HG03066 (cell line): ENCODE data around the gene TXNDC2.

Experiments
- ATAC-seq: cut with Tn5 transposase; IDR thresholded peaks from one replicate; pipeline ENCODE4 v1.9.1; 2021; ENCODE audit warnings: low read depth; ENCODE audit not compliant: unreplicated experiment

TXNDC2 gene

DNA sequence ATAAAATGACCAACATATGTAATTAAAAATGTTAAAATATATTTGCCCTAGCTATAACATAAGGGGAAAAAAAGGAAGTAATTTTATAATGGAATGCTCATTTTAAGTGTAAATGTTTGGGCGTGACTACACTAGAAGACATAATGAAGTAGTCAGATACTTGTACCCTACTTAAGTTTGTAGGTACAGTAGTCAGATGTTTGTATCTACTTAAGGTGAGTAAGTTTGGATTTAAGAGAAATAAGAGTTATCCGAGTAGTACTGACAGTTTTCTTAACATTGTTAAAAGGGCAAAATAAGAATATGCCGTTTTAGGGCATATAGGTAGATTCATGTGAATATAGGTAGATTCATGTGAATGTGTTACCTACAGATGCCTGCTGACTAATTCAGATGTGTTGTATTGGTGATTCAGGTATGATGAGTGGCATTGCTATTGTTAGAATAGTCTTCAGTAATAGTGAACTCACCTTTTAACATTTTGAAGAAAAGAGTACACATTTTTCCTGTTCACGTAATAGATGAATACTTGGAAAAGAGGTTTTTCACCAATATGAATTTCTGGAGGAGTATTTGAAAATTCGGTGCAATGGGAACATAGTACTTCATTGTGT is 43.0 kb downstream of the TXNDC2 start:
- no peak for ATAC-seq

DNA sequence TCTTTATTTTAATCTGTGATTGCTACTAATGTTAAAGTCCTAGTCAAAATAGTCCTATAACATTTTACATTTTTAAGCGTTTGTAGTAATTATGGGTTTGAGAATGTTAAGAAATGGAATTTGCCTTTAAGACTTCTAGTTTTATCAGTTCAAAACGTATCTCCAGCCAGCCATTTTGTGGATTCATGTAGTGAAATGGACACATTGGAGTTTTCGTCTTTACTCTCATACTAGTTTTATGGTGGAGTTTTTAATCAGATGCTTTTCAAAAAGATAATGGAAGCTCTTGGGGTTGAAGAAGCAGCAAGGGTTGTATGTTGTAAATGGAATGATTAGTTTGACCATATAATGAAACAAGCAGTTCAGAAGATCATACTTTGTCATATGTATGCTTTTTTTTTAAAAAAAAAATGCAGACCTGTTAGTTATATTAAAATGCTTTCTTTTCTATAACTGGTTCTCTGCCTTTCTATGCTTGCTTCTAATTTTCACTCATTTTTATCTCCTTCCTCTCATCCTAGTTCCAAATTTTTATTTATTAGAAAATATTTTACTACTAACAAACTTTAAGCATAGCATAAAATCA is 44.6 kb downstream of the TXNDC2 start:
- ATAC-seq: no peak

DNA sequence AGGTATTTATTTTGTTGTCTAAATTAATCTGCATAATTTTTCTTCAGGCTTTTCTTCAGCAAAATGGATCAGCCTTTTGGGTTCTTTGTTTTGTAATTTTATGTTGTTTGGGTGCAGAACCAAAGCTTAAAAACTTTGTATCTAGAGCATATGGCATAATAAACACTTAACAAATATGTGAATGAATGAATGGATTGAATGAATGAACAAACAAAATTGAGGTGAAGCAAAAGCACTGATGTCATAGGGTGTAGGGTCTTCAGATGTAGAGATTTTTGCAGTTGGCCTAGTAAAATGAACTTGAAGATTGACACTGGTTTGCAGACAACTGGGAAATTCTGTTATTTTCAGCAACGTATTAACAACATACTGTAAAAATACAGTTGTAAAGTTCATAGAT is 45.4 kb downstream of the TXNDC2 start:
- no peak for ATAC-seq

DNA sequence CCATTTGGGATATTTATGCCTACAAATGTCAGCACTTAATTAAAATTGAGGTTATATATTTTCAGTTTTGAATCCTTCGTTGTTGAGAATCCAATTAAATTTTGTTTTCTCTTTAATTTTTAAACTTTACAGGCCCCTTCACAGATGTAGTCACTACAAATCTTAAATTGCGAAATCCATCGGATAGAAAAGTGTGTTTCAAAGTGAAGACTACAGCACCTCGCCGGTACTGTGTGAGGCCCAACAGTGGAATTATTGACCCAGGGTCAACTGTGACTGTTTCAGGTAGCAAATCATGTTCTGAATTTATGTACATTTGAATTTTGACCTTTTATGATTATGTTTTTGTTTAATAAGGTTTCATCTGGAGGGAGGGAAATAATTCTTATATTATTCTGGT is 45.9 kb downstream of the TXNDC2 start:
- ATAC-seq: no peak

DNA sequence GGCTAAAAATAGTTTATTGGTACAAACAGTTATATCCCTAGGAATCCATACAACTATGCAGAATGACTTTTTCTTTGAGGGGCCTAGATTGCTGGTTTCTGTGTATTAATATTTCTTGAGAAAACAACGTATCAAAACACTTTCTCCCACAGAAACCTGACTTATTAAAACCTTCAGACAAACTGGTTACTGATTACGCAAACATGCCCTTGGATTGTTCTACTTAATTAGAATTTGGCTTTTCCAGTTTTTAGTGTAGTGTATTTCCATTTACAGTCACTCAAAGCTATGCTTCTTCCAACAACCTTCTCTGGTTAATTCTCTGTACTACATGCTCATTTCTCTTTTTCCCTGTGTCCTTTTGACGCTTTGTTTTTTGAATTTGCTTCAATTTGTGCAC is 48.1 kb downstream of the TXNDC2 start:
- ATAC-seq: no peak

DNA sequence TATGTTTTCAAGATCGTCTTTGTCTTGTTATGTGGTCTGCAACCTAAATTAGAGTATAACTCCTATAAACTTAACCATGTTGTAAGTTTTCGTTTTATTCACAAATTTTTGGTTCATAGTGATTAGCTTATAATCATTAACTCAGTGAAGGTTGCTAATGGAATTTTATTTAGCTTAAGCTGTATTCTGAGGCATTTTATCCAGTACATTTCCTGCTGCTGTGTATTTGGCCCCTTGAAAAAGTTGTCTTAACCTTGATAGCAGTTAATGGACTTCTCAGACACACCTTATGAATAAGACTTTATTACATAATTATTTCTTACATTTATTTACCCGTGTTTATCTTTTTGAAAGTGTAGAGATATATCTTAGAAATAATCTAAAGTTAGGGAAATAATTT is 48.5 kb downstream of the TXNDC2 start:
- no peak for ATAC-seq
